DMS153 treated with DMSO at 0.1 percent for 48 hours (cell line): ENCODE data around the gene PEX5L.
"Not testable (repeated sequence)": the region's sequence is repeated elsewhere in the genome, so short reads cannot be mapped to it uniquely, and the experiment has no call there.

Experiments
- DNase-seq: peaks from one replicate; lab custom pipeline; 2025; ENCODE audit not compliant: unreplicated experiment; lab: John Stamatoyannopoulos, UW

The PEX5L gene

DNA sequence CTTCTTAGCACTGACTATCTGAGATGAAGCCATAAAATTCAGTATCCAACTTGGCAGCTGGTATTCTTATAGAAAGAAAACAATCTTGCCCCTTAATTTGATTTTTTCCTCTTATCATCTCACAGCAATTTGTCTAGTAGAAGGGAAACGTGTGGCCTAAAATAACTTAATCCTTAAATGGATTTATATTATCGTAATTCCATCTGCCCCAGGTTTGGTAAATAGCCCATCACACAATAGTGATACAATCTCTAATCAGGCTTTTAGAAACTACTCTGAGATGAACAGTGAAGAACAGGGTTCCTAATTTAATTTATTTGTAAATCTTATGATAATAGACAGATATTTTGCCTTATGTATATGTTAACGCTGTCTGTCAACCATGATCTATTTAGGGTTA lies 24.8 kb downstream of the PEX5L start:
- DNase-seq, result no peak

DNA sequence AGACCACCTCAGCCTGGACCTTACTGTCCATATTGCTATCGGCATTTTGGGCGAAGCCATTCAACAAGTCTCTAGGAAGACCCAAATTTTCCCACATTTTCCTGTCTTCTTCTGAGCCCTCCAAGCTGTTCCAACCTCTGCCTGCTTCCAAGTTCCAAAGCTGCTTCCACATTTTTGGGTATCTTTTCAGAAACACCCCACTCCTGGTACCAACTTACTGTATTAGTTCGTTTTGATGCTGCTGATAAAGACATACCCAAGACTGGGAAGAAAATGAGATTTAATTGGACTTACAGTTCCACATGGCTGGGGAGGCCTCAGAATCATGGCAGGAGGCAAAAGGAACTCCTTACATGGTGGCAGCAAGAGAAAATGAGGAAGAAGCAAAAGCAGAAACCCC lies 28.4 kb downstream of the PEX5L start:
- DNase-seq, result not testable (repeated sequence)

DNA sequence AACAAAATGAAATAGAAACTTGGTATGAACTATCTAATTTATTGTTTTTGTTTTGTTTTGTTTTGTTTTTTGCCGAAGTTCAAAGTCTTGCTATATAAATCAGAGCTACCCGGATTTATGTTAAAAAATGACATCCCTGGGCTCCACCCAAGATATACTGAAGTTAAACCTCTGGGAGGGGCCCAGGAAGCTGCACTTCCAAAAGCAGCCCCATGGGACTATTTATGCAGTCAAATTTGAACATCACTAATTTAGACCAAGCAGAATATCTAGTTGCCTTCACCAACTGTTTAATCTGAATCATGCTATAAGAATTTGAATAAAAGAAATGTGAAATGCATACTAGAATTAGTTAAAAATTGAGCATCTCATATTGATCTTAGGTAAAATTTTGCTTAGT lies 32.2 kb downstream of the PEX5L start:
- DNase-seq, result no peak

- no peak for DNase-seq
Measured at GRCh38 chr3:180002006-180002405, 34.7 kb downstream of the PEX5L start.

- DNase-seq, result no peak
Measured at GRCh38 chr3:180000500-180000899, 36.2 kb downstream of the PEX5L start.

- DNase-seq, result no peak
Measured at GRCh38 chr3:179995406-179995805, 41.3 kb downstream of the PEX5L start.

- no peak for DNase-seq
Measured at GRCh38 chr3:179991883-179992282, 44.9 kb downstream of the PEX5L start.

- no peak for DNase-seq
Measured at GRCh38 chr3:179991104-179991503, 45.6 kb downstream of the PEX5L start.

DNA sequence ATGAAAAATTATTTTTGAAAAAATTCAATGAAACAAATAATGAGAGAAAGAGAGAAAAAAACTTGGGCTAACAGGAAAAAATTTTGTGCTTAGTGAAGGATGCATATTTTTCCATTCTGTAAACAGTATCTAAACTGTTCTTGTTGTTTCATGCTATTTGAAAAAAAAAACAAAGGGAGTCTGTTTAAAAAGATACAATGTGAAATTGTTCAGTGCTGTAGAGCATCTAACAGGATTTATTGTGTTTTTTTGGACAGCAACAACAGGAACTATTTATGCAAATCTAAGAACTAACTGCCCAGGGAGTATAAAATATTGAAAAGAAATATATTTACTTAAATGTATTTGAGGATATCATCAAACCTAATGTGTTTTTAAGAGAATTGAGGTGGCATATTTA lies 55.1 kb downstream of the PEX5L start:
- DNase-seq, result no peak

GRCh38 chr3:179977356-179977755 lies 59.4 kb downstream of the PEX5L start:
- DNase-seq, result no peak

GRCh38 chr3:179973931-179974361 lies 62.8 kb downstream of the PEX5L start:
- no peak for DNase-seq

GRCh38 chr3:179972881-179973423 lies 63.8 kb downstream of the PEX5L start:
- DNase-seq, result no peak

GRCh38 chr3:179971280-179971679 lies 65.5 kb downstream of the PEX5L start:
- DNase-seq, result no peak

DNA sequence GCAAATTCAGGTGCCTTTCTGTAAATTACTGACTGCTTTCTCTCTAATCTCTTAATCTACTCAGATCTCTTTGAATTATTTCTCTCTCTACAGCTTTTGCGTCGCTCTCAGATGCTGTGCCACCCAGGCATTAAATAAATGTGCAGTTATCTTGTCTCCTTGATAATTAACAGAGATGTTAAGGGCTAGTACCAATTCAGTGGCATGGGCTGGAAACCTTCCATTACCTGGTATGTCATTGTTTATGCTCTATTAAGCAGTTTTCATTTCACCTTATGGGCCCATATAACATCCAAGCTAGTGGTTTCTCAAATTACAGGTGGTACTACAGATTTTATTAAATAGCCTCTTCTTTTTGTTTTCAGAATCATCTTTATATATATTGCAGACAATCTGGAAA lies 66.0 kb downstream of the PEX5L start:
- no peak for DNase-seq

DNA sequence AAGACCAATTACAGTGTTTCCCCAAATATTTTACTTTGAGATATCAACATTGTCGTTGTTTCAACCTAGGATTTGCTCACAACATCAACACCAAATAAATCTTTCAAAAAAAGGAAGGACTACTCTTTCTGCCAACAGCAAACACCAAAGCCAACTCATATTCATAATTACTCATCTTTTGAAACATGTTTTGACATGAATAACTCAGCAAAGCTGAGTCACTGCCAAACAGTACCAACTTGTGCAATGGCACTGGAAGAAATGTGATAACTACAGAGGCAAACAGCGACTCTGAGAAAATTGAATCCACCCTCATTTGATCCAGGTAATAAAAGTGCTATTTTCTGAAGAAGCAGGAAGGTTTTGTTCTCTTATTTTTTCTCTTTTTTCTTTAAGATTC lies 67.2 kb downstream of the PEX5L start:
- peak; percentile 28 for DNase-seq

GRCh38 chr3:179967622-179968021 lies 69.1 kb downstream of the PEX5L start:
- DNase-seq, result no peak

DNA sequence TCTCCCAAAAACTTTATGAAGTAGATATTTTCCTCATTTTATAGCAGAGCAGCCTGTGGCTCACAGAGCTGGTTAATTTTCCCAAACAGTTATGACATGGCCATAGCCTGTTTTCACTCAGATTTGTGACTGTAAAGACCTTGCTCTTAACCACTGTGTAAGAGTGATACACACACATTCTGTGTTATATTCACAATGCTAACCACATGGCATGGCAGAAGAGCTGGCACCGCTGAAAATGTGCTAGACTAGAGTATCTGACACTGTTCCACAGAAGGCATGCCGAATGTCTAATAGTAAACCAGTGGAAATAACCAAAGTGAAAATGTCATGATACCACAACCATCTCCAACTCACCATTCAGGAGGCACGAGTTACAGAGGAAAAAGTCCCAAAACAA lies 71.8 kb downstream of the PEX5L start:
- DNase-seq, result no peak

DNA sequence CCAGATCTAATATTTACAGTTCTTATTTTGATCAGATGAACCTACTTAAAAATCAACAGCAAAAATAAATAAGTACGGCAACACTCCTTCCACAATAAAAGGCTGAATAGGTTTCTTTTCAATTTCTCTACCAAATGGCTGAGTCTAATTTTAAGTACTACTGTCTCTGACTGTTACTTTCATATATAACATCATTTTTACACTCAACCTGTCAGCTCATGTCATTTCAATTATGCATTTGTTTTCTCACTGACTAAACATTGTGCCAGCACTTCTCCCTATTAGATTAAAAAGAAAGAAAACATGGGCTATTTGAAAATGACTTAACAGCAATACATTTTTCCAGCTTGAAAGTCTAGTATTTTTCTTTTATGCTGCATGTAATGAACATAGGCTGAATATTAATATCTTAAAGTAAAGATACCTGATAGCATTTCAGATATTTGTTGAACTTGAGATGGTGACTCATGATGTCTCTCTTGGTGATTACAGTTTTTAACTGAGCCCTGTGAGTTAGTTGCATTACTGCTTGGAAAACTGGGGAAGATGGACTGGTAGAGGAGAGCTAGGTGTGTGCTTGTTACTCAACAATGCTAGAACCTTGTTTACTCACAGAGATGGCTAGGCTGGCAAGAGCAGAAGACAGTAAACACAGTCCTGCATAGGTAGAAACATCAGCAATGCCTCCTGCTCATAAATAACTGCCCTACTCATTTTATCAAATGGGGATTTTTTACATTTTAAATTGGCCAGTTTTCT lies 73.9 kb downstream of the PEX5L start:
- DNase-seq, result no peak

GRCh38 chr3:179961703-179962078 lies 75.0 kb downstream of the PEX5L start:
- DNase-seq, result peak; percentile 83

- DNase-seq, result peak; percentile 80
Measured at GRCh38 chr3:179961071-179961702, 75.5 kb downstream of the PEX5L start.

GRCh38 chr3:179958759-179959158 lies 78.0 kb downstream of the PEX5L start:
- DNase-seq, result no peak

GRCh38 chr3:179958143-179958542 lies 78.6 kb downstream of the PEX5L start:
- no peak for DNase-seq
